Stimulated activated CD8-positive, alpha-beta memory T cell treated with anti-CD3 and anti-CD28 coated beads, Interleukin-12 subunit alpha, Interleukin-12 subunit beta, amount 100 ng/mL, for 24 hours (primary cell): ENCODE measurements around the gene DNAJB11.
"Not testable (repeated sequence)": the region's sequence is repeated elsewhere in the genome, so short reads cannot be mapped to it uniquely, and the experiment has no call there.

Experiments
- DNase-seq: peaks from one replicate; pipeline ENCODE4 v3.0.0-alpha.2; 2020; ENCODE audit errors: extremely low read depth

The DNAJB11 gene

GRCh38 chr3:186570096-186570940 is at the start of gene DNAJB11:
DNAJB11 (plus strand) TSS chr3:186570720; CDS start chr3:186570898, 178 bp downstream.
- peak; percentile 98 for DNase-seq

- DNase-seq = no peak
These were observed 49.3 kb upstream of the DNAJB11 start for GRCh38 chr3:186520957-186521842.

- DNase-seq = no peak
These were observed 47.5 kb upstream of the DNAJB11 start for GRCh38 chr3:186523022-186523421.

GRCh38 chr3:186523434-186523833 is 47.1 kb upstream of the DNAJB11 start:
- DNase-seq = no peak

GRCh38 chr3:186524616-186525015 is 45.9 kb upstream of the DNAJB11 start:
- DNase-seq = no peak

- DNase-seq = no peak
These were observed 44.9 kb upstream of the DNAJB11 start for GRCh38 chr3:186525369-186526255.

GRCh38 chr3:186526256-186526606 is 44.3 kb upstream of the DNAJB11 start:
- no peak for DNase-seq

- DNase-seq = no peak
These were observed 41.1 kb upstream of the DNAJB11 start for GRCh38 chr3:186529201-186529999.

GRCh38 chr3:186530415-186530814 is 40.1 kb upstream of the DNAJB11 start:
- no peak for DNase-seq

- DNase-seq = not testable (repeated sequence)
These were observed 38.8 kb upstream of the DNAJB11 start for GRCh38 chr3:186531694-186532093.

GRCh38 chr3:186532598-186533072 is 37.9 kb upstream of the DNAJB11 start:
- DNase-seq = no peak

GRCh38 chr3:186534113-186534669 is 36.3 kb upstream of the DNAJB11 start:
- DNase-seq = no peak

GRCh38 chr3:186536883-186537844 is 33.4 kb upstream of the DNAJB11 start:
- no peak for DNase-seq

- DNase-seq = no peak
These were observed 31.7 kb upstream of the DNAJB11 start for GRCh38 chr3:186538779-186539178.

- DNase-seq = peak; percentile 42
These were observed 30.2 kb upstream of the DNAJB11 start for GRCh38 chr3:186540221-186540834.

GRCh38 chr3:186540835-186541226 is 29.7 kb upstream of the DNAJB11 start:
- DNase-seq = no peak

GRCh38 chr3:186544281-186544680 is 26.2 kb upstream of the DNAJB11 start, which contains the start of gene CRYGS:
CRYGS (minus strand) TSS chr3:186544380; CDS start chr3:186544326, 54 bp downstream.
- DNase-seq = no peak

GRCh38 chr3:186549497-186549896 is 21.0 kb upstream of the DNAJB11 start:
- DNase-seq = no peak

GRCh38 chr3:186551387-186551786 is 19.1 kb upstream of the DNAJB11 start:
- no peak for DNase-seq
